OCI-LY7 (cell line): ENCODE results near the gene ADARB2.

Experiments
- CTCF ChIP-seq: fragments of 200-600 bp; sonication (generic); conservative IDR thresholded peaks from 2 replicates; pipeline ENCODE4 v1.5.1; 2014; ENCODE audit warnings: mild to moderate bottlenecking, antibody characterized with exemption, low read length, moderate library complexity, mixed read lengths
- EZH2phosphoT487 ChIP-seq: fragments of 200-600 bp; sonication (generic); IDR thresholded peaks from 2 replicates; pipeline ENCODE4 v1.6.1; 2018; ENCODE audit warnings: low read depth, borderline replicate concordance, mild to moderate bottlenecking, mixed run types, antibody characterized with exemption, low read length, moderate library complexity, mixed read lengths

GRCh38 chr10:1660386-1660785 is 76.9 kb downstream of the ADARB2 start:
- no peak for TF ChIP-seq CTCF
- no peak for TF ChIP-seq EZH2phosphoT487
